ENCODE data around the gene LRRC4C. TPM values are rescaled to one million over a fixed set of nuclear protein-coding genes. Genes with fewer than 3 reads are reported as not detected.

LRRC4C gene
- total RNA-seq, 1 donor from 2014 or later = not detected

GRCh38 chr11:40689823-40690222 is 769.6 kb downstream of the LRRC4C start:
- Mint-ChIP-seq H3K27ac (no peak overlapping the region), H3K36me3 (ENCODE audit: low read depth) (no peaks in the 10 kb centered on the region), H3K27me3 (ENCODE audit: low read depth) (no peaks in the 10 kb centered on the region), H3K4me1 (ENCODE audit: low read depth) (no peaks in the 10 kb centered on the region), H3K9me3 (peaks cover 38% of the 10 kb centered on the region), H3K4me3 (ENCODE audit: low read depth) (no peak overlapping the region)
- intact Hi-C loops (cut with micrococcal nuclease) = no loop called here
- no peak for DNase-seq (ENCODE audit: low spot score)

- no peaks in the 10 kb centered on the region for H3K36me3 Mint-ChIP-seq (ENCODE audit: low read depth)
- H3K4me3 Mint-ChIP-seq (ENCODE audit: low read depth) = no peak overlapping the region
- H3K9me3 Mint-ChIP-seq = peaks cover 34% of the 10 kb centered on the region
- no peaks in the 10 kb centered on the region for H3K4me1 Mint-ChIP-seq (ENCODE audit: low read depth)
- DNase-seq (ENCODE audit: low spot score) = no peak
- no peak overlapping the region for H3K27ac Mint-ChIP-seq
- intact Hi-C loops (cut with micrococcal nuclease) = no loop called here
- H3K27me3 Mint-ChIP-seq (ENCODE audit: low read depth) = no peaks in the 10 kb centered on the region
Measured at GRCh38 chr11:40688369-40688768, 771.1 kb downstream of the LRRC4C start.

- H3K27ac Mint-ChIP-seq = no peak overlapping the region
- no peaks in the 10 kb centered on the region for H3K27me3 Mint-ChIP-seq (ENCODE audit: low read depth)
- H3K36me3 Mint-ChIP-seq (ENCODE audit: low read depth) = no peaks in the 10 kb centered on the region
- H3K9me3 Mint-ChIP-seq = peaks cover 30% of the 10 kb centered on the region
- no peaks in the 10 kb centered on the region for H3K4me1 Mint-ChIP-seq (ENCODE audit: low read depth)
- no peak for DNase-seq (ENCODE audit: low spot score)
- H3K4me3 Mint-ChIP-seq (ENCODE audit: low read depth) = no peak overlapping the region
- intact Hi-C loops (cut with micrococcal nuclease) = no loop called here
Measured at GRCh38 chr11:40686765-40687164, 772.7 kb downstream of the LRRC4C start.

DNA sequence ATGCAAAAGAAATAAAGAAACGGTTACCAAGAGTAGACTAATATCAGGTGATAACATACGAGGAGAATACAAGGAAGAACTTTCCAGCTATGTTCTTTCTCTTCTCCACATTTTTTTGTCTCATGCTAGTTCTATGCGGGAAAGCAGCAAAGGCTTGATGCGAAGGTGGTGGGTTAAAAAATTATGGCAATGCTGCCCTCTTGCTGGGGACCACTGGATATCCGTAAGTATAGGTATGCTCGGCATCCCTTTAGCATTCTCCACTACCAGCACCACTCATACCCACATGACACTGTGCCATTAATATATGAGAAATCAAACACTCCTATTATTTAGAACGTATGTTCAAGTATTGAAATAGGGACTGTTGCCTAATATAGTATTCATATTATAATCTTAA is 776.4 kb downstream of the LRRC4C start:
- H3K27me3 Mint-ChIP-seq (ENCODE audit: low read depth) = no peaks in the 10 kb centered on the region
- H3K36me3 Mint-ChIP-seq (ENCODE audit: low read depth) = no peaks in the 10 kb centered on the region
- no peak overlapping the region for H3K27ac Mint-ChIP-seq
- intact Hi-C loops (cut with micrococcal nuclease) = no loop called here
- DNase-seq (ENCODE audit: low spot score) = no peak
- H3K4me1 Mint-ChIP-seq (ENCODE audit: low read depth) = no peaks in the 10 kb centered on the region
- no peak overlapping the region for H3K4me3 Mint-ChIP-seq (ENCODE audit: low read depth)
- H3K9me3 Mint-ChIP-seq = peaks cover 54% of the 10 kb centered on the region

DNA sequence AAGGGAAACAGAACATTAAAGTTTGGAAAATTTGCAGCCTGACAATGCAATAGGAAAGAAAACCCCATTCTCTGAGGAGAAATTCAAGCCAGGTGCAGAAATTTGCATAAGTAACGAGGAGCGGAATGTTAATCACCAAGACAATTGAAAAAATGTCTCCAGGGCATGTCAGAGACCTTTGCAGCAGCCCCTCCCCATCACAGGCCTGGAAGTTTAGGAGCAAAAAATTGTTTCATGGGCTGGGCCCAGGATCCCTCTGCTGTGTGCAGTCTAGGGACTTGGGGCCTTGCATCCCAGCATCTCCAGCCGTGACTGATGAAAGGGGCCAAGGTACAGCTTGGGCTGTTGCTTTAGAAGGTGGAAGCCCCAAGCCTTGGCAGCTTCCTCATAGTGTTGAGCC is 780.2 kb downstream of the LRRC4C start:
- H3K27me3 Mint-ChIP-seq (ENCODE audit: low read depth) = no peaks in the 10 kb centered on the region
- no peak overlapping the region for H3K4me3 Mint-ChIP-seq (ENCODE audit: low read depth)
- no peak for DNase-seq (ENCODE audit: low spot score)
- intact Hi-C loops (cut with micrococcal nuclease) = no loop called here
- H3K4me1 Mint-ChIP-seq (ENCODE audit: low read depth) = no peaks in the 10 kb centered on the region
- H3K27ac Mint-ChIP-seq = no peak overlapping the region
- no peaks in the 10 kb centered on the region for H3K36me3 Mint-ChIP-seq (ENCODE audit: low read depth)
- peaks cover 70% of the 10 kb centered on the region for H3K9me3 Mint-ChIP-seq

GRCh38 chr11:40647295-40647694 is 812.2 kb downstream of the LRRC4C start:
- Mint-ChIP-seq H3K27me3 (ENCODE audit: low read depth) (no peaks in the 10 kb centered on the region), H3K4me3 (ENCODE audit: low read depth) (no peak overlapping the region), H3K9me3 (peaks cover 72% of the 10 kb centered on the region), H3K36me3 (ENCODE audit: low read depth) (no peaks in the 10 kb centered on the region), H3K27ac (no peak overlapping the region), H3K4me1 (ENCODE audit: low read depth) (no peaks in the 10 kb centered on the region)
- no peak for DNase-seq (ENCODE audit: low spot score)
- intact Hi-C loops (cut with micrococcal nuclease) = no loop called here

- Mint-ChIP-seq H3K4me3 (ENCODE audit: low read depth) (no peak overlapping the region), H3K4me1 (ENCODE audit: low read depth) (no peaks in the 10 kb centered on the region), H3K36me3 (ENCODE audit: low read depth) (no peaks in the 10 kb centered on the region), H3K27ac (no peak overlapping the region), H3K27me3 (ENCODE audit: low read depth) (no peaks in the 10 kb centered on the region), H3K9me3 (peaks cover 62% of the 10 kb centered on the region)
- intact Hi-C loops (cut with micrococcal nuclease) = no loop called here
- DNase-seq (ENCODE audit: low spot score) = no peak
Measured at GRCh38 chr11:40642284-40642683, 817.2 kb downstream of the LRRC4C start.

DNA sequence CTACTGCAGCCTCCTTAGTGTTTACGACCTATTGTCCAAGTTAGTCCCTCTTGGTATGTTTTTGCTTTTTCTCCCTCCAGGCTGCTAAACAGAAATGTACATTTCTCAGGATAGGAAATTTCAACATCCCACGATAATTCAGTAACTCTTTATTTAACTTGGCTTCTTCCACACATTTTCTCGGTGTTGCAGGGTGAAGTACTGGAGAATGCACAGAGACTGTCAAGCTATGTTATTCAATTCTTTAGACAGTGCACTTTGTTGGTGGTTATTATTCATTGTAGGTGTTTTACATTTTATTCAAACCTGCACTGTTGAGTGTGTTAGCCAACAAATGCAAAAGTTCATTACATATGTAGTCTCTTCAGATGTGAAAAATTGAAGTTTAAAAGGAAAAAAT is 839.8 kb downstream of the LRRC4C start:
- intact Hi-C loops (cut with micrococcal nuclease) = no loop called here
- H3K36me3 Mint-ChIP-seq (ENCODE audit: low read depth) = no peaks in the 10 kb centered on the region
- DNase-seq (ENCODE audit: low spot score) = no peak
- H3K9me3 Mint-ChIP-seq = peaks cover 27% of the 10 kb centered on the region
- no peaks in the 10 kb centered on the region for H3K4me1 Mint-ChIP-seq (ENCODE audit: low read depth)
- H3K27me3 Mint-ChIP-seq (ENCODE audit: low read depth) = no peaks in the 10 kb centered on the region
- H3K27ac Mint-ChIP-seq = no peak overlapping the region
- no peak overlapping the region for H3K4me3 Mint-ChIP-seq (ENCODE audit: low read depth)

DNA sequence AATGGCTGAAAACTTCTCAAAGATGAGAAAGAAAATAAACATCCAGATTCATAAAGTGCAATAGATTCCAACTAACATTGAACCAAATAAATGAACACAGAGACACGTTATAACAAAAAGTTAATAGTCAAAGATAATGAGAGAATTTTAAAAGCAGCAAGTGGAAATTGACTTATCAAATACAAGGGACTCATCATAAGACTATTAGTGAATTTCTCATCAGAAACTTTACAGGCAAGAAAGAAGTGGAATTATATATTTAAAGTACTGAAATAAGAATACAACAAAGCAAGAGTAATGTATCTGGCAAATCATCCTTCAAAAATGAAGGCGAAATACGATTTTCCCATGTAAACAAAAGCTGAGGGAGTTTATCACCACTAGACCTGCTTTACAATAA is 852.7 kb downstream of the LRRC4C start:
- intact Hi-C loops (cut with micrococcal nuclease) = no loop called here
- no peak for DNase-seq (ENCODE audit: low spot score)
- no peak overlapping the region for H3K4me3 Mint-ChIP-seq (ENCODE audit: low read depth)
- H3K4me1 Mint-ChIP-seq (ENCODE audit: low read depth) = no peaks in the 10 kb centered on the region
- H3K36me3 Mint-ChIP-seq (ENCODE audit: low read depth) = no peaks in the 10 kb centered on the region
- H3K27me3 Mint-ChIP-seq (ENCODE audit: low read depth) = no peaks in the 10 kb centered on the region
- H3K9me3 Mint-ChIP-seq = peaks cover 71% of the 10 kb centered on the region
- no peak overlapping the region for H3K27ac Mint-ChIP-seq

DNA sequence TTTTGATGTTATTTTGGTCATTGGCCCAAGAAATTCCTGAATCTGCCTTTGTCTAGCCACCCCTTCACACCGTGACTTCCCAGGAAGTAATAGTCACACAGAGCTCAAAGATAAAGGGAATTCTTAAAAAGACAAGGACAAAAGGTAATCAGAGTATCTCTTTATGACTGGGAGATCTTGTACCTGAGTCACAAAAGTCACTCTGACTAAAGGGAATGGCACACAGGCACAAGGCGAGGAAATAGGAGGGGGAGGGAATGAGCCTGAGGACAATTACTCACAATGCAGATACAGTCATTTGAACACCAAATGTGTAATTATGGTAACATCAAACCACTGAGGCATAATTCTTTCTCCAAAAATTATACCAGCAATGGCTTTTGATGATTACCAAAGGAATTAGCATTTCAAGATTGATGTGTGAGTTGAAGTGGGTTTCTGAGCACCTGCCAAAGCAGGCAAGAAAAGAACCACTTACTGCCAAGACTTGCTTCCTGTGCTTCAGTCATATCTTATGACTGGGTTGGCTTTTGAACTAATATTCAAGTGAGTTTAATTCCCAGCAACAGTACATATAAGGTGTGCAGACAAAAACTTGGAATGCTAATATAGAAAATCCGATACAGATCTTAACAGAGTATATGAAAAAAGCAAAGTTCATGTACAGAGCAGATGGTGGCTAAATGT is 856.4 kb downstream of the LRRC4C start:
- Mint-ChIP-seq H3K27me3 (ENCODE audit: low read depth) (no peaks in the 10 kb centered on the region), H3K27ac (no peak overlapping the region), H3K9me3 (peaks cover 65% of the 10 kb centered on the region), H3K4me1 (ENCODE audit: low read depth) (no peaks in the 10 kb centered on the region), H3K36me3 (ENCODE audit: low read depth) (no peaks in the 10 kb centered on the region), H3K4me3 (ENCODE audit: low read depth) (no peak overlapping the region)
- no peak for DNase-seq (ENCODE audit: low spot score)
- intact Hi-C loops (cut with micrococcal nuclease) = no loop called here

- Mint-ChIP-seq H3K36me3 (ENCODE audit: low read depth) (no peaks in the 10 kb centered on the region), H3K27me3 (ENCODE audit: low read depth) (no peaks in the 10 kb centered on the region), H3K27ac (no peak overlapping the region), H3K4me1 (ENCODE audit: low read depth) (no peaks in the 10 kb centered on the region), H3K9me3 (peaks cover 52% of the 10 kb centered on the region), H3K4me3 (ENCODE audit: low read depth) (no peak overlapping the region)
- intact Hi-C loops (cut with micrococcal nuclease) = no loop called here
- no peak for DNase-seq (ENCODE audit: low spot score)
Measured at GRCh38 chr11:40597546-40598113, 861.8 kb downstream of the LRRC4C start.

DNA sequence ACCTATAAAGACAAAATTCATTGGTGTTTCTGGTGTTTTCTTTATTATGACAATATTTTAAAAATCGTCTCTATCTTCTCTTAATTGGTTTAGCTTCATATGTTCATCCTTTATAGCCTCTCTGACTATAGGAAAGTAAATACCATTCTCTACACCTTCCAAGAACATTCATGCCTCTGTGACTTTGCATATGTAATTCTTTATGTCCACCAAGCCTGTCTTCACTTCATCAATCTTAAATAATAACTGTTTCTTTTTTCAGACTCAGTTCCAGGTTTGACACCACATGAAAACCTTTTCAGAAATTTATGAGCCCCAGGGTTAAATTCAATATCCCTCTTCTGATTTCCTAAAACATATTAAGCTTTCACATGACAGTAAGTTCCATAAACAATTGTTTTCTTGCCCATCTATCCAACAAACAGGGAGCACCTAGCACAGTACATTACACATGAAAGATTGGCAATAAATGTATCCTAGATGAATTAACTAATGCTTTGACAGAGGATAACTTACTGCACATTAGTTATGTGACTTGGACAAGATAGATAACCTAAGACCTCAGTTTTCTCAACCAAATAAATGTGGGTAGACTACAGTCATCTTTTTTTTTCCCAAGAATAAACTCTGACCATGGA is 886.1 kb downstream of the LRRC4C start:
- no peak overlapping the region for H3K4me3 Mint-ChIP-seq (ENCODE audit: low read depth)
- no peak for DNase-seq (ENCODE audit: low spot score)
- H3K27ac Mint-ChIP-seq = no peak overlapping the region
- H3K4me1 Mint-ChIP-seq (ENCODE audit: low read depth) = no peaks in the 10 kb centered on the region
- no peaks in the 10 kb centered on the region for H3K36me3 Mint-ChIP-seq (ENCODE audit: low read depth)
- H3K9me3 Mint-ChIP-seq = peaks cover 42% of the 10 kb centered on the region
- no peaks in the 10 kb centered on the region for H3K27me3 Mint-ChIP-seq (ENCODE audit: low read depth)
- intact Hi-C loops (cut with micrococcal nuclease) = no loop called here

- DNase-seq (ENCODE audit: low spot score) = no peak
- no peaks in the 10 kb centered on the region for H3K36me3 Mint-ChIP-seq (ENCODE audit: low read depth)
- H3K27ac Mint-ChIP-seq = no peak overlapping the region
- peaks cover 36% of the 10 kb centered on the region for H3K9me3 Mint-ChIP-seq
- intact Hi-C loops (cut with micrococcal nuclease) = no loop called here
- H3K27me3 Mint-ChIP-seq (ENCODE audit: low read depth) = no peaks in the 10 kb centered on the region
- H3K4me3 Mint-ChIP-seq (ENCODE audit: low read depth) = no peak overlapping the region
- no peaks in the 10 kb centered on the region for H3K4me1 Mint-ChIP-seq (ENCODE audit: low read depth)
Measured at GRCh38 chr11:40569947-40570531, 889.4 kb downstream of the LRRC4C start.
